H9 (cell line): Measurements from ENCODE around the gene SHISA9. TPM values are rescaled to one million over a fixed set of nuclear protein-coding genes. Genes with fewer than 3 reads are reported as not detected.

Experiments
- DNase-seq: peaks from one replicate; pipeline ENCODE4 v3.0.0-alpha.2; 2017
- H2AFZ ChIP-seq: one replicate; pipeline ENCODE4 v1.6.1; 2013; ENCODE audit warnings: mild to moderate bottlenecking, low read length, control low read depth, moderate library complexity
- H2AK5ac ChIP-seq: 2 replicates; pipeline ENCODE4 v1.6.1; 2013; ENCODE audit warnings: low read length, control low read depth, mixed read lengths; ENCODE audit not compliant: insufficient read length
- H2BK120ac ChIP-seq: one replicate; pipeline ENCODE4 v1.6.1; 2013; ENCODE audit warnings: low read depth, mild to moderate bottlenecking, low read length, control low read depth, inconsistent platforms; ENCODE audit not compliant: poor library complexity, severe bottlenecking
- H2BK12ac ChIP-seq: 2 replicates; pipeline ENCODE4 v1.6.1; 2013; ENCODE audit warnings: low read length, control low read depth, mixed read lengths, low read depth; ENCODE audit not compliant: insufficient read length
- H2BK15ac ChIP-seq: 2 replicates; pipeline ENCODE4 v1.6.1; 2013; ENCODE audit warnings: low read depth, low read length, control low read depth
- H2BK20ac ChIP-seq: one replicate; pipeline ENCODE4 v1.6.1; 2013; ENCODE audit warnings: low read depth, mild to moderate bottlenecking, low read length, control low read depth, inconsistent platforms; ENCODE audit not compliant: poor library complexity, severe bottlenecking
- H2BK5ac ChIP-seq: 2 replicates; pipeline ENCODE4 v1.6.1; 2013; ENCODE audit warnings: low read length, control low read depth, mixed read lengths; ENCODE audit not compliant: insufficient read length
- H3K14ac ChIP-seq: 2 replicates; pipeline ENCODE4 v1.6.1; 2013; ENCODE audit warnings: low read length, control low read depth; ENCODE audit not compliant: insufficient read depth
- H3K18ac ChIP-seq: 2 replicates; pipeline ENCODE4 v1.6.1; 2013; ENCODE audit warnings: low read depth, mild to moderate bottlenecking, mixed read lengths, low read length, control low read depth; ENCODE audit not compliant: insufficient read length
- H3K23ac ChIP-seq: 2 replicates; pipeline ENCODE4 v1.6.1; 2013; ENCODE audit warnings: low read length, control low read depth, mixed read lengths, low read depth; ENCODE audit not compliant: insufficient read length
- H3K23me2 ChIP-seq: 2 replicates; pipeline ENCODE4 v1.6.1; 2013; ENCODE audit warnings: low read depth, mild to moderate bottlenecking, mixed read lengths, low read length, control low read depth; ENCODE audit not compliant: insufficient read length, poor library complexity, severe bottlenecking
- H3K27ac ChIP-seq: 2 replicates; pipeline ENCODE4 v1.5.1; 2013; ENCODE audit warnings: low read length, control low read depth, mixed read lengths, low read depth; ENCODE audit not compliant: insufficient read length
- H3K27me3 ChIP-seq: 2 replicates; pipeline ENCODE4 v1.6.1; 2013; ENCODE audit warnings: low read length, control low read depth, inconsistent platforms; ENCODE audit not compliant: insufficient read depth
- H3K4ac ChIP-seq: 2 replicates; pipeline ENCODE4 v1.6.1; 2013; ENCODE audit warnings: low read depth, mild to moderate bottlenecking, control low read depth, inconsistent platforms, low read length, moderate library complexity
- H3K4me1 ChIP-seq: 2 replicates; pipeline ENCODE4 v1.6.1; 2013; ENCODE audit warnings: low read length, control low read depth, inconsistent platforms; ENCODE audit not compliant: insufficient read depth
- H3K4me2 ChIP-seq: 2 replicates; pipeline ENCODE4 v1.6.1; 2013; ENCODE audit warnings: low read length, control low read depth, mixed read lengths; ENCODE audit not compliant: insufficient read length, insufficient read depth
- H3K56ac ChIP-seq: 2 replicates; pipeline ENCODE4 v1.6.1; 2013; ENCODE audit warnings: low read depth, mild to moderate bottlenecking, mixed read lengths, low read length, control low read depth; ENCODE audit not compliant: insufficient read length
- H3K79me1 ChIP-seq: 2 replicates; pipeline ENCODE4 v1.6.1; 2013; ENCODE audit warnings: low read depth, mild to moderate bottlenecking, moderate library complexity, low read length, control low read depth, inconsistent platforms; ENCODE audit not compliant: insufficient read depth, poor library complexity, severe bottlenecking
- H3K79me2 ChIP-seq: 2 replicates; pipeline ENCODE4 v1.6.1; 2013; ENCODE audit warnings: low read length, control low read depth, inconsistent platforms; ENCODE audit not compliant: insufficient read depth
- H3K9ac ChIP-seq: 2 replicates; pipeline ENCODE4 v1.6.1; 2013; ENCODE audit warnings: low read length, control low read depth, mixed read lengths; ENCODE audit not compliant: insufficient read length; ENCODE audit errors: extremely low read depth
- H3K9me3 ChIP-seq: one replicate; pipeline ENCODE4 v1.6.1; 2013; ENCODE audit warnings: low read depth, low read length, inconsistent platforms; ENCODE audit not compliant: control insufficient read depth
- H3T11ph ChIP-seq: one replicate; pipeline ENCODE4 v1.6.1; 2013; ENCODE audit warnings: mild to moderate bottlenecking, low read length, control low read depth, inconsistent platforms
- H4K20me1 ChIP-seq: one replicate; pipeline ENCODE4 v1.6.1; 2013; ENCODE audit not compliant: control insufficient read depth, insufficient read length, insufficient read depth
- H4K5ac ChIP-seq: 2 replicates; pipeline ENCODE4 v1.6.1; 2013; ENCODE audit warnings: low read depth, mild to moderate bottlenecking, mixed read lengths, low read length, control low read depth; ENCODE audit not compliant: insufficient read length
- H4K8ac ChIP-seq: replicated peaks from 2 replicates; pipeline ENCODE4 v1.6.1; 2013; ENCODE audit warnings: low read length, control low read depth, mixed read lengths, low read depth; ENCODE audit not compliant: insufficient read length
- H4K91ac ChIP-seq: 2 replicates; pipeline ENCODE4 v1.6.1; 2013; ENCODE audit warnings: low read depth, mild to moderate bottlenecking, moderate library complexity, mixed read lengths, low read length, control low read depth; ENCODE audit not compliant: insufficient read length
- H3K27ac Mint-ChIP-seq, 3 experiments: 2 replicates in 2 of 3; 3 replicates in 1 of 3; pipeline ENCODE4 v1.8.0; 2020 to 2021; ENCODE audit warnings: mixed read lengths in 3 of 3, mild to moderate bottlenecking in 1 of 3, moderate library complexity in 1 of 3
- H3K27me3 Mint-ChIP-seq: 2 replicates; pipeline ENCODE4 v1.8.0; 2021; ENCODE audit warnings: low read depth, mild to moderate bottlenecking, moderate library complexity, mixed read lengths
- H3K36me3 Mint-ChIP-seq, 3 experiments: 2 replicates in 2 of 3; 3 replicates in 1 of 3; pipeline ENCODE4 v1.8.0; 2020 to 2021; ENCODE audit warnings: low read depth in 3 of 3, mixed read lengths in 3 of 3; ENCODE audit not compliant: insufficient read depth in 1 of 3
- H3K4me1 Mint-ChIP-seq, 2 experiments: 2 replicates each; pipeline ENCODE4 v1.8.0; 2020; ENCODE audit warnings: mixed read lengths in 2 of 2
- H3K4me3 Mint-ChIP-seq, 2 experiments: 2 replicates in 1 of 2; 3 replicates in 1 of 2; pipeline ENCODE4 v1.8.0; 2020 to 2021; ENCODE audit warnings: mild to moderate bottlenecking in 2 of 2, mixed read lengths in 2 of 2, moderate library complexity in 1 of 2
- H3K9me3 Mint-ChIP-seq, 2 experiments: 2 replicates in 1 of 2; 3 replicates in 1 of 2; pipeline ENCODE4 v1.8.0; 2020; ENCODE audit warnings: mild to moderate bottlenecking in 2 of 2, mixed read lengths in 2 of 2, moderate library complexity in 1 of 2
- WGBS: extraction: QIAGEN DNeasy Blood & Tissue Kit; methylation state at CpG from one replicate; pipeline ENCODE4 v1.1.7; 2013; ENCODE audit warnings: missing lambda C conversion rate, low lambda C conversion rate, mixed read lengths; ENCODE audit not compliant: insufficient read length; ENCODE audit errors: extremely low coverage; 5-methylcytosine and 5-hydroxymethylcytosine counted together
- total RNA-seq: library from RNA; stranded (reverse); gene quantifications from 2 replicates; pipeline ENCODE4 v1.2.1, GENCODE V29; 2021
- TF ChIP-seq, protein P1 (sequence below): fragments of 200-600 bp; sonication (generic); conservative IDR thresholded peaks from 3 replicates; pipeline ENCODE4 v1.8.0; 2021; ENCODE audit warnings: antibody characterized with exemption, mild to moderate bottlenecking

SHISA9 gene
- total RNA-seq, 1 experiment from 2014 or later, result 7.0 TPM

DNA sequence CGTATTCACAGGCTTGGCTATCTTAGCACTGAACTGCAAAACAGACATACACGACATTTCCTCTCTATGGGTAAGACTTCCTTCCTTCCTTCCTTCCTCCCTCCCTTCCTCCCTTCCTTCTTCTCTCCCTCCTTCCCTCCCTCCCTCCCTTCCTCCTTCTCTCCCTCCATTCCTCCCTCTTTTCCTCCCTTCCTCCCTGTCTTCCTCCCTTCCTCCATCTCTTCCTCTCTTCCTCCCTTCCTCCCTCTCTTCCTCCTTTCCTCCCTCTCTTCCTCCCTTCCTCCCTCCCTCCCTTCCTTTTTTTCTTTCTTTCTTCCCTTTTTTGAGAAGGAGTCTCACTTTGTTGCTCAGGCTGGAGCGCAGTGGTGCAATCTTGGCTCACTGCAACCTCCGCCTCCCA lies 22.4 kb upstream of the SHISA9 start:
- H2BK12ac ChIP-seq, result no peak overlapping the region
- no peaks in the 10 kb centered on the region for H4K20me1 ChIP-seq
- no peak overlapping the region for H2BK120ac ChIP-seq
- H3K36me3 Mint-ChIP-seq, result no peaks in the 10 kb centered on the region; a peak in 1 of 7 replicates
- H2AK5ac ChIP-seq, result no peak overlapping the region
- peaks cover 0 to 6% of the 10 kb centered on the region in 2 experiments; a peak in 2 of 5 replicates for H3K9me3 Mint-ChIP-seq
- H4K8ac ChIP-seq, result no peak overlapping the region
- H3K18ac ChIP-seq, result no peak overlapping the region
- no peaks in the 10 kb centered on the region for H3K23me2 ChIP-seq
- H3K27ac Mint-ChIP-seq, result no peak overlapping the region
- no peak overlapping the region for H2AFZ ChIP-seq
- H3K9ac ChIP-seq, result no peak overlapping the region
- H3K27me3 Mint-ChIP-seq, result no peaks in the 10 kb centered on the region
- no peak overlapping the region for H2BK5ac ChIP-seq
- H3K4me1 ChIP-seq, result peaks cover 3% of the 10 kb centered on the region; the same call in 1 of the 2 replicates
- H3K14ac ChIP-seq, result no peak overlapping the region
- H3K79me1 ChIP-seq, result no peaks in the 10 kb centered on the region
- DNase-seq, result no peak
- TF ChIP-seq, protein P1, sequence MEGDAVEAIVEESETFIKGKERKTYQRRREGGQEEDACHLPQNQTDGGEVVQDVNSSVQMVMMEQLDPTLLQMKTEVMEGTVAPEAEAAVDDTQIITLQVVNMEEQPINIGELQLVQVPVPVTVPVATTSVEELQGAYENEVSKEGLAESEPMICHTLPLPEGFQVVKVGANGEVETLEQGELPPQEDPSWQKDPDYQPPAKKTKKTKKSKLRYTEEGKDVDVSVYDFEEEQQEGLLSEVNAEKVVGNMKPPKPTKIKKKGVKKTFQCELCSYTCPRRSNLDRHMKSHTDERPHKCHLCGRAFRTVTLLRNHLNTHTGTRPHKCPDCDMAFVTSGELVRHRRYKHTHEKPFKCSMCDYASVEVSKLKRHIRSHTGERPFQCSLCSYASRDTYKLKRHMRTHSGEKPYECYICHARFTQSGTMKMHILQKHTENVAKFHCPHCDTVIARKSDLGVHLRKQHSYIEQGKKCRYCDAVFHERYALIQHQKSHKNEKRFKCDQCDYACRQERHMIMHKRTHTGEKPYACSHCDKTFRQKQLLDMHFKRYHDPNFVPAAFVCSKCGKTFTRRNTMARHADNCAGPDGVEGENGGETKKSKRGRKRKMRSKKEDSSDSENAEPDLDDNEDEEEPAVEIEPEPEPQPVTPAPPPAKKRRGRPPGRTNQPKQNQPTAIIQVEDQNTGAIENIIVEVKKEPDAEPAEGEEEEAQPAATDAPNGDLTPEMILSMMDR, result no peak
- WGBS, result no CpG with 5 or more reads among the region's 4 CpGs
- H4K5ac ChIP-seq, result no peak overlapping the region
- H3T11ph ChIP-seq, result no peak overlapping the region
- H3K9me3 ChIP-seq, result no peaks in the 10 kb centered on the region
- no peak overlapping the region for H3K56ac ChIP-seq
- no peak overlapping the region for H4K91ac ChIP-seq
- no peak overlapping the region for H3K4me2 ChIP-seq
- H3K27ac ChIP-seq, result no peak overlapping the region
- H3K4me1 Mint-ChIP-seq, result peaks cover 3% of the 10 kb centered on the region in 2 experiments; a peak in 3 of 4 replicates
- H2BK20ac ChIP-seq, result no peak overlapping the region
- H3K4ac ChIP-seq, result no peak overlapping the region
- H3K23ac ChIP-seq, result no peak overlapping the region
- no peak overlapping the region for H3K4me3 Mint-ChIP-seq
- H2BK15ac ChIP-seq, result no peak overlapping the region
- no peaks in the 10 kb centered on the region for H3K27me3 ChIP-seq
- H3K79me2 ChIP-seq, result no peaks in the 10 kb centered on the region
